Activated CD8-positive, alpha-beta memory T cell treated with anti-CD3 and anti-CD28 coated beads, Interleukin-2, amount 50 U/mL, for 48 hours (primary cell): ENCODE measurements around the gene CCDC187.
"Not testable (repeated sequence)": the region's sequence is repeated elsewhere in the genome, so short reads cannot be mapped to it uniquely, and the experiment has no call there.

Experiments
- DNase-seq: peaks from one replicate; pipeline ENCODE4 v3.0.0-alpha.2; 2020

CCDC187 gene

GRCh38 chr9:136237486-136238341, 66.2 kb downstream of the CCDC187 start:
- no peak for DNase-seq

DNA sequence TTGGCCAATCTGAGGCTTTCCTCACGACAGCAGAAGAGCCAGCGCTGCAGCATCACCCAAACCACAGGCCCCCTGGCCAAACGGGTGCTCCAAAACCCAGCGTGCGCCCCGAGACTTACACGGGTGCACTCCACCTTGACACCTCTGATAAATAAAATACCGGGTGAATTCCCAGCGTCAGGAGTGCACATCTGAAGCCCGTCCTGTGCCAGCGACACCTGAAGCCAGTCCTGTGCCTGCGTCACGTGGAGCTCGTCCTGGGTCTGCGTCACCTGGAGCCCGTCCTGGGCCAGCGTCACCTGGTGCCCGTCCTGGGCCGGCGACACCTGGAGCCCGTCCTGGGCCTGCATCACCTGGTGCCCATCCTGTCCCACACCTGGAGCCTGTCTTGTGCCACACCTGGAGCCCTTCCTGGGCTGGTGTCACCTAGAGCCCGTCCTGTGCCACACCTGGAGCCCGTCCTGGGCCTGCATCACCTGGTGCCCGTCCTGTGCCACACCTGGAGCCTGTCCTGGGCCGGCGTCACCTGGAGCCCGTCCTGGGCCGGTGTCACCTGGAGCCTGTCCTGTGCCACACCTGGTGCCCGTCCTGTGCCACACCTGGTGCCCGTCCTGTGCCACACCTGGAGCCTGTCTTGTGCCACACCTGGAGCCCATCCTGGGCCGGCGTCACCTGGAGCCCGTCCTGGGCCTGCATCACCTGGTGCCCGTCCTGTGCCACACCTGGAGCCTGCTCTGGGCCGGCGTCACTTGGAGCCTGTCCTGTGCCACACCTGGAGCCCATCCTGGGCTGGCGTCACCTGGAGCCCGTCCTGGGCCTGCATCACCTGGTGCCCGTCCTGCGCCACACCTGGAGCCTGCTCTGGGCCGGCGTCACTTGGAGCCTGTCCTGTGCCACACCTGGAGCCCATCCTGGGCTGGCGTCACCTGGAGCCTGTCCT, 67.2 kb downstream of the CCDC187 start:
- not testable (repeated sequence) for DNase-seq

GRCh38 chr9:136235709-136236455, 68.0 kb downstream of the CCDC187 start:
- no peak for DNase-seq

GRCh38 chr9:136235171-136235570, 68.7 kb downstream of the CCDC187 start:
- DNase-seq, result no peak

GRCh38 chr9:136234597-136234996, 69.3 kb downstream of the CCDC187 start:
- DNase-seq, result peak; percentile 64

GRCh38 chr9:136233868-136234267, 70.0 kb downstream of the CCDC187 start:
- no peak for DNase-seq

DNA sequence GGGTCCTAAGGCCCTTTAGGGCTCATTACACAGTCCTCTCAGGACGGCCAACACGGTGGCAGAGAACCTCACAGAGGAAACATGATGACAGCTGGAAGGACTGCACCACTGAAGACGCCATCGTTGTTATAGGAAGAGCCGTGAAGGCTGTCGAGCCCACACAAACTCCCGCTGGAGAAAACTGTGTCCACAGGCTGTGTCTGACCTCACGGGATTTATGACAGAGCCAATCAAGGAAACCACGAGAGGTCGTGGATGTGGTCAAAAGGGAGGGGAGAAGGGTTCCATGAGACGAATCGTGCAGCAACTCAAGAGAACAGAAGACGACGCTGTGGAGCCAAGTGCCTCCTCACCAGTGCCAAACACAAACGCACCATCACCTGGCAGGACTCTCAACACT, 70.5 kb downstream of the CCDC187 start:
- no peak for DNase-seq

DNA sequence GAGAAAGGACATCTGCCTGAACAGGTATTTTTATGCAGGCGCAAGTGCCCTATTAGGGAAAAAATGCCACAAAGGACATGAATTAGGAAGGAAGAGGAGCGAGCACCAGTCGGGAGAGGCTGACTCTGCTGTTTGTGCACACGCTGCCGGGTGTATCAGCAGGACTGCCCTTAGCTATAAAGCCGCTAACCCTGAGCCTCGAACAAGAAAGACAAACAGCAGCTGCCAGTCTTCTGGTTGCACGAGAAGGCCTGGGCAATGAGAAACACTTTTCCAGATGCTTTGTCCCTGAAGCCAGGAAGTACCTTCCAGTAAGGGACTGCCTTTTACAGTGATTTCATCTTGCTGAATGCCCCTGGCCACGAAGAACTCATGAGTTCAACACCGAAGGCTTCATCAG, 70.9 kb downstream of the CCDC187 start:
- DNase-seq, result no peak

GRCh38 chr9:136231478-136232297, 72.2 kb downstream of the CCDC187 start:
- no peak for DNase-seq

- DNase-seq, result no peak
Observed at GRCh38 chr9:136230773-136231172, 73.1 kb downstream of the CCDC187 start.

GRCh38 chr9:136230365-136230764, 73.5 kb downstream of the CCDC187 start:
- no peak for DNase-seq

- DNase-seq, result no peak
Observed at GRCh38 chr9:136229096-136230065, 74.5 kb downstream of the CCDC187 start.

DNA sequence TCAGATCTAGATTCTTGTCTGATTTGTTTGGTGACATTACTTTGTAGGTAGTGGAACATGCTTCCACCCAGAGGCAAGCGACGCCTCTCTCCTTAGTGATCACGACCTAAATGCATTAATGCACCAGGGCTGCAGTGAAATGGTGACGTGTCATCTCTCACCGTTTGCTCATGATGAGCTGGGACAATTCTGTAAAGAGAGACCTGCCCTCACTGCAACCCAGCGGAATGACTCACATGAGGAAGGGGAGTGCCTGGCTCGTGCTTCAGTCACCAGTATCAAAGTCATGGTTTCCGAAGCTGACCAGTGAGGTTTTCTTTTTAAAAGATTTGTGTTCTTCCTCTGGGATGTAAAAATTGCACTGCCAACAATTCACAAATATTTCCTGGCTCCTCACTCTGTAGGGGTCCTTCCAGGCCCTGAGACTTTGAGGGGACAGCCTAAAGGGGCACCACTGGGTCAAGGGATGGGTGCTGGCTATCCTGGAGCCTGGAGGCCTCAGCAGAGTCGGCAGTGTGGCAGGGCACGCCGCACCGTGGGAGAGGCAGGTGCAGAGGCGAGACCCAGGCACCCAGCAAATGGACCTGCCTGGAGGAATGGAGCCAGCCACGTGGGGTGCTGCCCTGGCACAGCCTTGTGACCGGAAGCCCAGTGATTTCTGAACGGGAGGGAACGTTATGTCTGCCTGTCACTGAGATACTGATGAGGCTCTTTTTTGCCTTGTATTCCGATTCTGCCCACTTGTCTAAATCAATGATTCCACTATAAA, 75.6 kb downstream of the CCDC187 start:
- DNase-seq, result no peak

DNA sequence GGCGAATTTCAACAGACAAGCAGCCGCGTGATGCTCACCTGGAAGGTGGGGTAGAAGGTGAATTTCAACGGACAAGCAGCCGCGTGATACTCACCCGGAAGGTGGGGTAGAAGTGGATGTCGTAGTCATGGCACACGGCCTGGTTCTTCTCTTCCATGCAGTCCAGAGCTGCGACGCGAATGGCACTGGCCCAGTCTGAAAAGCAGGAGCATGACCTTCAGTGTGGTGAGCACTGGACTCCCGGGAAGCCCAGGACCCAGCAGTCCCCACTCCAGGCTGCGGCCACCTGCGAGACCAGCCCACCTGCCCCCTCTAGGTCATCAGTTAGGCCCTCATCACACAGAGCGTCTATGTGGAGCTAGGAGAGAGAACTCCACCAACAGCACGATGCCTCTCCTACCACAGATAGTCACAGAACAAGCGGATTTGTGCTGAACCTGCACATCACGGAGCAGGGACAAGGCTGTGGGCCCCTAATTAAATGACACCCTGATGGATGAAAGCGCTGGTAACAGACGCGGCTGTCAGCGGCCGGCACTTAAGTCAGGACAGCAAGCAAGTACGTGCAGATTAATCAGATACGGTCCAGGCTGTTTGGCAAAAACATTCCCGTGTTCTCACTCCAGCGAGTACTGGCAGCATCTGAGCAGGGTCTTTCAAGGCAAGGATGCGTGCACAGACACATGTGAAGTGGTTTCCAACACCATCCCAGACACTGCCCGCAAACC, 77.0 kb downstream of the CCDC187 start:
- DNase-seq, result no peak

- peak; percentile 86 for DNase-seq
Observed at GRCh38 chr9:136225748-136226679, 77.9 kb downstream of the CCDC187 start.

DNA sequence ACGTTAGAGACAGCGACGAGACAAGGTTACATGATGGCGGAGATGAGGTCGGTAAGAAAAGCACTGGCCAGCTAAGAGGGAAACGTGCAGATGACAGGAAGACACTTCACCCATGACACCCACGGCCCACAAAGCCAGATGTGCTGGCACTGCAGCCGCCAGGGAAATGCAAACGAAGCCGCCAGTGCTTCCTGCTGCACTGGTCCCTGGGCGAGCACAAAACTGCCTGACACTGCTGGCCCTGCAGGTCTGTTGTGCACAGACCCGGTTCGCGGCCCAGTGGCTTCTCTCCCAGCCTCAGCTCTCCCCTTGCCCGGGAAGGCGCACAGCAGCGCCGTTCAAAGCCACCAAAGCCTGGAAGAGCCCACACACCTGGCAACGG, 78.5 kb downstream of the CCDC187 start:
- DNase-seq, result no peak

DNA sequence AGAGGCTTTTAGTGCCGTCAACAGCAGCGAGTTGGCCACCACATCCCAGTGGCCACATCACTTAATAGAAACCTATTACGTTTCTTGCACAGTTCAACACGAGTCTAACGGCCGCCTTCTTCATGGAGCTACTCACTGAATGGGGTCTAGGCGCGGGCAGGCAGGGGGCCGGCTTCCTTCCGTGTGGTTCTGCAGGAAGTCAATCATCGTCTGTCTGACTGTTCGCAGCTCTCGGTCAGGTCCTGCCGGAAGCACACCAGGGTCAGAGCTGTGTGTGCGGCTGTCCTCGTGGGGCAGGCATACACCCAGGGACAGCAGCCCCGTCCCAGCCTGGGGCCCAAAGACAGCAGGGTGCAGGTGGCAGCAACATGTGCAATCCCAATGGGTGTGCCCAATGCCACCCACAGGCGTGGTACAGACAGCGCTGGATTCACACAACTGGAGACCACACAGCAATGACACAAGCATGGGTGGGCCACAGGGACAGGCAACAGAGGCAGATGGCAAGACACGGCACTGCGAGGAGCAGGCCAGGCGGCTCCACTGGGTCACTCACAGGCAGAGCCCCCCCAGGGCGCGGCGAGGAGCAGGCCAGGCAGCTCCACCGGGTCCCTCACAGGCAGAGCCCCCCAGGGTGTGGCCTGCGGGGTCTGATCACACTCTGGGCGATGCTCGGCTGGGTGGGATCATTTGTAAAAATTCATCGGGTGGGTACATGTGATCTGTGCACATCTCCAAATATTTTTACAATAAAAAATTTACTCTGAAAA, 79.8 kb downstream of the CCDC187 start:
- DNase-seq, result no peak
